GM15510 (cell line): ENCODE data around the gene IL3RA.

Experiments used
- POLR2A ChIP-seq: IDR thresholded peaks from 3 replicates; pipeline ENCODE4 v1.6.1; 2011; ENCODE audit warnings: borderline replicate concordance; ENCODE audit not compliant: insufficient read length; ENCODE audit errors: extremely low read depth

The IL3RA gene

GRCh38 chrX:1336331-1336943 is at the start of gene IL3RA:
Gene IL3RA (plus strand): TSS chrX:1336785. CDS start chrX:1341766, 4,981 bp downstream.
- peak; percentile 27 for TF ChIP-seq POLR2A

GRCh38 chrX:1289535-1289934 is 47.0 kb upstream of the IL3RA start:
- no peak for TF ChIP-seq POLR2A

- no peak for TF ChIP-seq POLR2A
Observed at GRCh38 chrX:1291110-1291740, 45.4 kb upstream of the IL3RA start.

GRCh38 chrX:1292575-1293290 is 43.9 kb upstream of the IL3RA start:
- TF ChIP-seq POLR2A = no peak

- no peak for TF ChIP-seq POLR2A
Observed at GRCh38 chrX:1294301-1295067, 42.1 kb upstream of the IL3RA start.

GRCh38 chrX:1295550-1295949 is 41.0 kb upstream of the IL3RA start:
- no peak for TF ChIP-seq POLR2A

GRCh38 chrX:1300449-1300848 is 36.1 kb upstream of the IL3RA start:
- no peak for TF ChIP-seq POLR2A

- no peak for TF ChIP-seq POLR2A
Observed at GRCh38 chrX:1305411-1305810, 31.2 kb upstream of the IL3RA start.

- TF ChIP-seq POLR2A = no peak
Observed at GRCh38 chrX:1306909-1307625, 29.5 kb upstream of the IL3RA start.

GRCh38 chrX:1307626-1308340 is 28.8 kb upstream of the IL3RA start:
- TF ChIP-seq POLR2A = no peak

- no peak for TF ChIP-seq POLR2A
Observed at GRCh38 chrX:1308476-1308875, 28.1 kb upstream of the IL3RA start.

GRCh38 chrX:1313788-1314187 is 22.8 kb upstream of the IL3RA start:
- TF ChIP-seq POLR2A = no peak

- TF ChIP-seq POLR2A = no peak
Observed at GRCh38 chrX:1316527-1316926, 20.1 kb upstream of the IL3RA start.

- no peak for TF ChIP-seq POLR2A
Observed at GRCh38 chrX:1321674-1322073, 14.9 kb upstream of the IL3RA start.

GRCh38 chrX:1322393-1322792 is 14.2 kb upstream of the IL3RA start:
- TF ChIP-seq POLR2A = no peak

- no peak for TF ChIP-seq POLR2A
Observed at GRCh38 chrX:1323315-1323714, 13.3 kb upstream of the IL3RA start.
